HG02852 (cell line): ENCODE measurements around the gene GALNT9.

Experiments
- ATAC-seq: cut with Tn5 transposase; IDR thresholded peaks from one replicate; pipeline ENCODE4 v1.9.1; 2021; ENCODE audit warnings: mild to moderate bottlenecking, moderate library complexity; ENCODE audit not compliant: unreplicated experiment

GALNT9 gene

GRCh38 chr12:132162508-132163031 lies 166.8 kb downstream of the GALNT9 start:
- no peak for ATAC-seq

GRCh38 chr12:132161796-132162507 lies 167.4 kb downstream of the GALNT9 start:
- ATAC-seq, result no peak

- ATAC-seq, result no peak
Measured at GRCh38 chr12:132161036-132161781, 168.2 kb downstream of the GALNT9 start.

GRCh38 chr12:132160601-132161035 lies 168.8 kb downstream of the GALNT9 start:
- ATAC-seq, result no peak

GRCh38 chr12:132160016-132160415 lies 169.4 kb downstream of the GALNT9 start:
- no peak for ATAC-seq

- no peak for ATAC-seq
Measured at GRCh38 chr12:132159555-132160003, 169.8 kb downstream of the GALNT9 start.

GRCh38 chr12:132158677-132159554 lies 170.5 kb downstream of the GALNT9 start:
- ATAC-seq, result no peak

- ATAC-seq, result no peak
Measured at GRCh38 chr12:132157733-132158409, 171.5 kb downstream of the GALNT9 start.

- ATAC-seq, result no peak
Measured at GRCh38 chr12:132156573-132157325, 172.6 kb downstream of the GALNT9 start.

- ATAC-seq, result no peak
Measured at GRCh38 chr12:132155771-132156572, 173.4 kb downstream of the GALNT9 start.

GRCh38 chr12:132154941-132155770 lies 174.2 kb downstream of the GALNT9 start:
- ATAC-seq, result no peak

- ATAC-seq, result peak; percentile 33
Measured at GRCh38 chr12:132154341-132154761, 175.0 kb downstream of the GALNT9 start.

GRCh38 chr12:132153501-132154340 lies 175.7 kb downstream of the GALNT9 start:
- peak; percentile 79 for ATAC-seq

- no peak for ATAC-seq
Measured at GRCh38 chr12:132152953-132153352, 176.4 kb downstream of the GALNT9 start.

GRCh38 chr12:132152411-132152821 lies 177.0 kb downstream of the GALNT9 start:
- ATAC-seq, result no peak

GRCh38 chr12:132151766-132152410 lies 177.5 kb downstream of the GALNT9 start:
- no peak for ATAC-seq
